ENCODE measurements around the gene RAPGEF4. TPM values are rescaled to one million over a fixed set of nuclear protein-coding genes. Genes with fewer than 3 reads are reported as not detected.

Gene RAPGEF4
- total and polyA plus RNA-seq, 9 donors: 1.1 to 2.4 (median 1.5) TPM

DNA sequence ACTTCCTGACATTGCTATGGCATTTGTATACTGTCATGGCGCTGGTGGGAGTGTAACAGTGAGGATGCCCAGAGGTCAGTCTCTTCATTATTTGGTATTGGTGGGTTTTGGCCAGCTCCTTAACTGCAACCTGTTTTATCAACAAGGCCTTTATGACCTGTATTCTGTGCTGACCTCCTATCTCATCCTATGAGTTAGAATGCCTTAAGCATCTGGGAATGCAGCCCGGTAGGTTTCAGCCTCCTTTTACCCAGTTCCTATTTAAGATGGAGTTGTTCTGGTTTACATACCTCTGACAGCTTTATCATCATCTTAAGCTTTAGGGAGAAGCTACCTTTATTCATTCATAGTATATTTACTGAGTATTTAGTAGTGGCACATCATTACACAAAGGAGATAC lies 103.8 kb downstream of the RAPGEF4 start:
- DNase-seq: no peak
- Histone ChIP-seq H3K9me3 (replicated peaks; ENCODE audit: control insufficient read depth, low read depth, low read length) (no peaks in the 10 kb centered on the region), H3K27me3 (ENCODE audit: control insufficient read depth, insufficient read depth, low read length) (no peaks in the 10 kb centered on the region), H3K4me1 (ENCODE audit: control insufficient read depth, insufficient read depth, low read length) (no peaks in the 10 kb centered on the region), H3K4me3 (ENCODE audit: low read length) (no peak overlapping the region), H3K27ac (ENCODE audit: low read length) (no peak overlapping the region), H3K36me3 (ENCODE audit: control insufficient read depth, insufficient read depth, low read length) (no peaks in the 10 kb centered on the region)
- no CpG with 5 or more reads among the region's 2 CpGs for WGBS (ENCODE audit: insufficient coverage)

DNA sequence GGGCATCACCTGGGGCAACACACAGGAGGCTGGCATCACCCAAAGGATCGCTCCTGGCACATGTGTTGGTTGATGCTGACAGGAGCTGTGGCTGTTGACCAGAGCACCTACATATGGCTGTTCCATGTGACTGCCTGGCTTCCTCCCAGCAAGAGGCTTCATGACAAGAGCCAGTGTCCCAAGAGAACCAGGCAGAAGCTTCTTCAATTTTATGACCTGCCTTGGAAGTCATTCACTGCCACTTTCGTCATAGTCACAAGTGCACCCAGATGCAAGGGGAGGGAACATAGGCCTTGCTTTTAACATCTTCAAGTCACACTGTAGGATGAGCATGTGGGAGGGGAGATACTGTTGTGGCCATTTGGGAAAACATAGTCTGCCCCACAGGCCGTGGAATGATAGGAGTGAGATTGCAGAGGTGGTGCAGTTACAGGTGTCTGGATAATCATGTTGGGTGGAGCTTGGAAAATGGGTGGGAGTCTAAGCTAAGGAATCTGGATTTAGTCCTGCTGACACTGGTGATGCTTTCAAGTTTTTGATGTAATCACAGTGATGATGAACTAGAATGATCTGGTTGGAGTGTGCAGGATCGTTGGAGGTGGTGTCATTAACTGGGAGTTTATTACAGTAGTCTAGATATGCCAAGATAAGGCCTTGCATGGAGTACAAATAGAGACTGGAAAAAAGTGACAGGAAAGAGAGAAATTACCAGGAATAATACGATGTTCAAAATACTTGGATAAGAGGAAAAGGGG lies 107.0 kb downstream of the RAPGEF4 start:
- Histone ChIP-seq H3K4me3 (ENCODE audit: low read length) (no peak overlapping the region), H3K27ac (ENCODE audit: low read length) (no peak overlapping the region), H3K36me3 (ENCODE audit: control insufficient read depth, insufficient read depth, low read length) (no peaks in the 10 kb centered on the region), H3K4me1 (ENCODE audit: control insufficient read depth, insufficient read depth, low read length) (no peaks in the 10 kb centered on the region), H3K9me3 (replicated peaks; ENCODE audit: control insufficient read depth, low read depth, low read length) (no peaks in the 10 kb centered on the region), H3K27me3 (ENCODE audit: control insufficient read depth, insufficient read depth, low read length) (no peaks in the 10 kb centered on the region)
- no peak for DNase-seq
- 65% methylated on average over 3 of the region's 5 CpGs for WGBS (ENCODE audit: insufficient coverage)

DNA sequence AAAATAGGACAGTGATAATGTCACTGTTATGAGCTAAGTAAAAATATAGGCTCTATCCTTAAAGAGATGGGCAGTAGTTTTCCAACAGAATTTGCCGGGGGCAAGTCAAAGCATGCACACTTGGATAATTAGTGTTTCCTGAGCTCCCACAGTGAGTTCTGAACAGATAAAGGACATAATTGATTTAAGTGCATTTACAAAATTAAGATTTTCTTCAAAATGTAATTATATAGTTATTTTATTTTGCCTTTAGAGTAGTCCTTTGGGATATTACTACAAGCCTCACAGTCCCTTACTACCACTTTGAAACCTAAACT lies 107.6 kb downstream of the RAPGEF4 start:
- no peaks in the 10 kb centered on the region for H3K36me3 ChIP-seq (ENCODE audit: control insufficient read depth, insufficient read depth, low read length)
- no peak overlapping the region for H3K27ac ChIP-seq (ENCODE audit: low read length)
- WGBS (ENCODE audit: insufficient coverage): no CpG with 5 or more reads among the region's 1 CpG
- no peaks in the 10 kb centered on the region for H3K9me3 ChIP-seq (replicated peaks; ENCODE audit: control insufficient read depth, low read depth, low read length)
- no peak for DNase-seq
- H3K4me1 ChIP-seq (ENCODE audit: control insufficient read depth, insufficient read depth, low read length): no peaks in the 10 kb centered on the region
- H3K4me3 ChIP-seq (ENCODE audit: low read length): no peak overlapping the region
- no peaks in the 10 kb centered on the region for H3K27me3 ChIP-seq (ENCODE audit: control insufficient read depth, insufficient read depth, low read length)

DNA sequence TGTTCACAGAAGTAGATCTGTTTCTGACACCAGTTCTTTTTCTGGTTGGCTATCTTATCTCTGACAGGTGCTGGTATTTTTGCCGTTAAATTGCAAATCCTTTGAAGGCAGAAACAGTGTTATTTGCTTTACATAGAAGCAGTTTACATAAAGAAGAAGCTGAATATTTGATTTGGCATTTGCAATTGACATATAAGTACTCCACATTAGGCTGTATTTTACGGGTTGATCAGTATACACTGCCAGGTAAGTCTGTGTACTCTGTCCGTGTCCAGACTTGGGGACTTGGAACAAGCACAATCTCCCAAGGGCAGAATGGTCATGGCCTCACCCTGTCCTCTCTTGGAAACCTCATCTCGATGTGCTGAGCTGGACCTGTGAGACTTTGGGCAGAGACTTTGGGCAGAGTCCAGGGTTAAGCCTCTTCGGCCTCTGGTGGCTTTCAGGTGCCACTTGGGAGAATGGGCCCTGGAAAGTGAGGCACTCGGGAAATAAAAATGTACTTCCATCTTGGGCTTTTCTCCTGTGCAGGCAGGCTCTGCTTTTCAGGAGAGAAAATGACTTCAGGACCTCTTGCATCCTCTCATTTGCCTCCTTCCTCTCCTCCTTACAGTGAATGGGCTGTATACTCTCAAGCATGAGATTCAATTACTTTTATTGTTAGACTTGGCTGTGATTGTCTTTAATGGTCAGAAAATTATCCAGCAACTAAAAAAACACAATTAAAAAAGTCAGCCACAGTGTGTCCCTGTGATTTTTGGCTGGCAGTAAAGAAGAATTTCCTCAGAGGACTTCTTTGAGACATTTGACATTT lies 108.5 kb downstream of the RAPGEF4 start:
- H3K27ac ChIP-seq (ENCODE audit: low read length): no peak overlapping the region
- no peaks in the 10 kb centered on the region for H3K4me1 ChIP-seq (ENCODE audit: control insufficient read depth, insufficient read depth, low read length)
- H3K9me3 ChIP-seq (replicated peaks; ENCODE audit: control insufficient read depth, low read depth, low read length): no peaks in the 10 kb centered on the region
- no peaks in the 10 kb centered on the region for H3K27me3 ChIP-seq (ENCODE audit: control insufficient read depth, insufficient read depth, low read length)
- H3K36me3 ChIP-seq (ENCODE audit: control insufficient read depth, insufficient read depth, low read length): no peaks in the 10 kb centered on the region
- 65% methylated on average over 3 of the region's 6 CpGs for WGBS (ENCODE audit: insufficient coverage)
- H3K4me3 ChIP-seq (ENCODE audit: low read length): no peak overlapping the region
- DNase-seq: no peak

DNA sequence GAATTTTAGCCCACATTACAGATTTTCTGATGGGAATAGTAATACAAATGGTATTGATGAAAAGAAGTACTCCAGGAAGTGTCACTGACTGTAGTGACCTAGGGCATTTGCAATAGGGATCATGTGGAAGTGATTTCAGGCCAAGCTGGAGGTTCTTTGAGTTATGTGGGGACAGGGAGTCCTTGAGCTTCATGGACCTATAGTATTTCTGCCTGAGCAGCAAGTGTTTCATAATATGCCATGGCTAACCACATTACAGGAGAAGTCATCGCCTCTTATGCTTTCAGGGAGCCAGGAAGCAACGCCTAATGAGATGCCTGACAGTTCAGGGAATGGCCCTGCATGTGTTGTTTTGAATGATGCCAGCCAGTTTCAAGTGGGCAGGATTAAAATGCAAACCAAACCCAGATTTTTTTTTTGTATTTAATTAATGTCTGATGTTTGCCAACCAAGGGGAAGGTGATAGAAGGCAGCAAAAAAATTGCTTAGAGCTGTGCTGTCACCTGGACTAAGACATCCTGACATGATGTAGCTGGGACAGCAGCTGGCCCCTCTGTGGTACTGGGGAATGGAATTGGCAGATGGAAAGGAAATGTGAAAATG lies 109.5 kb downstream of the RAPGEF4 start:
- 80% methylated on average over 1 of the region's 2 CpGs for WGBS (ENCODE audit: insufficient coverage)
- no peaks in the 10 kb centered on the region for H3K4me1 ChIP-seq (ENCODE audit: control insufficient read depth, insufficient read depth, low read length)
- H3K9me3 ChIP-seq (replicated peaks; ENCODE audit: control insufficient read depth, low read depth, low read length): no peaks in the 10 kb centered on the region
- no peak for DNase-seq
- H3K4me3 ChIP-seq (ENCODE audit: low read length): no peak overlapping the region
- no peak overlapping the region for H3K27ac ChIP-seq (ENCODE audit: low read length)
- H3K36me3 ChIP-seq (ENCODE audit: control insufficient read depth, insufficient read depth, low read length): no peaks in the 10 kb centered on the region
- no peaks in the 10 kb centered on the region for H3K27me3 ChIP-seq (ENCODE audit: control insufficient read depth, insufficient read depth, low read length)

DNA sequence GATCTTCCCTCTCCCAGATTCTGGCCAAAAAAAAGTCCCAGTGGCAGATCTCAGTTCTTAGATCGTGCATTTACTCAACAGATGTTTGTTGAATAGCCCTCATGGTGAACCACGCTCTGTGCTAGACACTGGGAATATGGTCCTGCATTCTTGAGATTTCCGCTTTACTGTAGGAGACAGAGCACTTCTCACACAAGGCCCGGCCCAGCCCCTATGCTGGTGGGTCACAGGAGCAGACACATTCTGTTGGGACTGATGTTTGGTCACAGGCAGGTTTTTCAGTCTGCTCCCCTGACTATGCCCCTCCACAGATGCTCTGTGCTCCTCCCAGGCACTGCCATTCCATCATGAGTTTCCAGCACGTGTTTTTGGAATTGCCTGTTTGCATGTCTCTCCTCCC lies 110.9 kb downstream of the RAPGEF4 start:
- no peaks in the 10 kb centered on the region for H3K4me1 ChIP-seq (ENCODE audit: control insufficient read depth, insufficient read depth, low read length)

DNA sequence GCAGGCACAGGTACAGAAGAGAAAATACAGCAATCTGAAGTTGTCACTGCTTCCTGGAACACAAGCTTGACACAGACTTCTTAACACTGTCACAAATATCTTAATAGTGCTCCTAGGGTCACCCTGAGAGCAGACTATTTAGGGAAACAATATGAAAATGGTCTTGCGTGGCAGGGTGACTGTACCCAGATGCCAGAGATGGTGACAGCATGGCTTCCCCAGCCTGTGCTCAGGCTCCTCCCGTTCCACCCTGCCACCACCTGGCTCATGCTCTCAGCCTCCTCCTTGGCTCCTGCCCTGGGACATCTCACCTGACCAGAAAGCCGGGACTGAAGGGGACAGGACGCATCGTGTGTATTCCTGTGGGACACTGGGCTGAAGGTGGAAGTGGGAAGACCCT lies 111.5 kb downstream of the RAPGEF4 start:
- H3K27ac ChIP-seq (ENCODE audit: low read length): no peak overlapping the region
- no peak overlapping the region for H3K4me3 ChIP-seq (ENCODE audit: low read length)
- 90% methylated on average over 4 of the region's 5 CpGs for WGBS (ENCODE audit: insufficient coverage)
- no peaks in the 10 kb centered on the region for H3K4me1 ChIP-seq (ENCODE audit: control insufficient read depth, insufficient read depth, low read length)
- no peak for DNase-seq
- H3K9me3 ChIP-seq (replicated peaks; ENCODE audit: control insufficient read depth, low read depth, low read length): no peaks in the 10 kb centered on the region
- no peaks in the 10 kb centered on the region for H3K36me3 ChIP-seq (ENCODE audit: control insufficient read depth, insufficient read depth, low read length)
- no peaks in the 10 kb centered on the region for H3K27me3 ChIP-seq (ENCODE audit: control insufficient read depth, insufficient read depth, low read length)

More for the DNA sequence above, 110.9 kb downstream of the RAPGEF4 start:
- no peaks in the 10 kb centered on the region for H3K36me3 ChIP-seq (ENCODE audit: control insufficient read depth, insufficient read depth, low read length)
- no peak for DNase-seq
- H3K27me3 ChIP-seq (ENCODE audit: control insufficient read depth, insufficient read depth, low read length): no peaks in the 10 kb centered on the region
- H3K9me3 ChIP-seq (replicated peaks; ENCODE audit: control insufficient read depth, low read depth, low read length): no peaks in the 10 kb centered on the region
- no peak overlapping the region for H3K4me3 ChIP-seq (ENCODE audit: low read length)
- no peak overlapping the region for H3K27ac ChIP-seq (ENCODE audit: low read length)
- 95% methylated on average over 3 of the region's 5 CpGs for WGBS (ENCODE audit: insufficient coverage)

DNA sequence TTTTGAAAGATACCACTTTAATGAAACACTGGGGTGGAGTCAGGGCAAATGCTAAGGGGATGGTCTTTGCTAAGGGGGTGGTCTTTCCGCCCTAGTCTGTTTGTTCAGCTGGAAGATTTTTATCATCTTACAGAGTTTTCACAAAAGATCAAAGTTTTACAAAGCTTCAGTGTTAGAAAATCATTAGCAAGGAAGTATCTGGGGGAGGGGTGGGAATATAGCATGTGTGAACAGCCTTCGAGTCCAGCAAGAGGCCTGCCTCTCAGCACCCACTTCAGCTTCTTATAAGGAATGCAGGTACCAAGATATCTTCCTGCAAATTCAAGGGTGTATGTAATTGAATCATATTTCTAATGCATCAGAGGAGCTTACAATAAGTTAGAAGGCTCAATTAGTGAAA lies 112.9 kb downstream of the RAPGEF4 start:
- H3K27me3 ChIP-seq (ENCODE audit: control insufficient read depth, insufficient read depth, low read length): no peaks in the 10 kb centered on the region
- no peaks in the 10 kb centered on the region for H3K9me3 ChIP-seq (replicated peaks; ENCODE audit: control insufficient read depth, low read depth, low read length)
- H3K27ac ChIP-seq (ENCODE audit: low read length): no peak overlapping the region
- H3K36me3 ChIP-seq (ENCODE audit: control insufficient read depth, insufficient read depth, low read length): no peaks in the 10 kb centered on the region
- WGBS (ENCODE audit: insufficient coverage): no CpG with 5 or more reads among the region's 2 CpGs
- no peak overlapping the region for H3K4me3 ChIP-seq (ENCODE audit: low read length)
- no peak for DNase-seq
- H3K4me1 ChIP-seq (ENCODE audit: control insufficient read depth, insufficient read depth, low read length): no peaks in the 10 kb centered on the region

DNA sequence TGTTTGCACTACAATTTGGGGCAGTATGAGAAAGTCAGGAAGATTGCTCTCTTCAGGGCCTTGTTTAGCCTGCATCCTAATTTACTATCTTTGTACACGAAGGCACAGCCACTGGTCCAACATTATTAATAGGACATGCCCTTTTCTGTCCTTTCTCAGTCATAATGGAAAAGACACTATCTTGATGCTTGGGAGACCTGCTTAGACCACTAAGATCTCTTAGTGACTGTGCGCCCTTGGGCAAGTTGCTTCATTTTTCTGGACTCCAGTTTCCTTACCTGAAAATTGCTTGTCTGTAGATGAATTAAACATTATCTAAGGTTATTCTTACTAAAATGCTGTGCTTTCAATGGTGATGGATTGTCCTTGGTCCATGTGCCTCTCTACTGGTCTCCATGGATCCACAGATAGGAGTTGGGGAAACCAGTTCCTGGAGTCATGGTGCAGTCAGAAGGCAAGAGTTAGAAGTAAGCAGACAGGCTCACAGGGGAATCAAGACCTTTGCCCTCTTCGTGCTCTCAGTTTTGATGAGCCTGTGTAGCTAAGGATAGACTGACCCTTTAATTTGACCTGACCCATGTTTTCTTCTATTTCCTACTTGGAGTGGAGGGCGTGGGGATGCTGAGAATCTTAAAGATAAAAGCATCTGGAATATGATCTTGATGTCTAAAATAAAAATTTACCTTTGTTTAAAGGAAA lies 114.0 kb downstream of the RAPGEF4 start:
- DNase-seq: no peak
- H3K27ac ChIP-seq (ENCODE audit: low read length): no peak overlapping the region
- H3K36me3 ChIP-seq (ENCODE audit: control insufficient read depth, insufficient read depth, low read length): no peaks in the 10 kb centered on the region
- no peaks in the 10 kb centered on the region for H3K4me1 ChIP-seq (ENCODE audit: control insufficient read depth, insufficient read depth, low read length)
- H3K4me3 ChIP-seq (ENCODE audit: low read length): no peak overlapping the region
- WGBS (ENCODE audit: insufficient coverage): 29% methylated on average over 1 of the region's 4 CpGs
- no peaks in the 10 kb centered on the region for H3K9me3 ChIP-seq (replicated peaks; ENCODE audit: control insufficient read depth, low read depth, low read length)
- H3K27me3 ChIP-seq (ENCODE audit: control insufficient read depth, insufficient read depth, low read length): no peaks in the 10 kb centered on the region

DNA sequence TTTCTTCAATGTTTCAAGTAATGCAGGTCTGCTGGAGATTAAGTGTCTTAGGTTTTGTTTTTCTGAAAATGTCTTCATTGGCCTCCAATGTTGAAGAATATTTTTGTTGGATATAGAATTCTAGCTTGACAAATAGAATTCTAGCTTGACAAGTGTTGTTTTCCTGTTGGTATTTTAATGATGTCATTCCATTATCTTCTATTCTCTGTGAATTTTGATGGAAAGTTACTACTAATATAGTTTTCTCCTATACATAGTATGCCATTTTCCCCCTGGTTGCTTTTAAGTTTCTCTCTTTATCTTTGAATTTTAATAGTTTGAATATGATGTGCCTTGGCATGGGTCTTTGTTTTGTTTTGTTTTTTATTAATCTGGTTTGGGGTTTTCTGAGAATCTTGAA lies 119.9 kb downstream of the RAPGEF4 start:
- Histone ChIP-seq H3K27me3 (ENCODE audit: control insufficient read depth, insufficient read depth, low read length) (no peaks in the 10 kb centered on the region), H3K4me1 (ENCODE audit: control insufficient read depth, insufficient read depth, low read length) (no peaks in the 10 kb centered on the region), H3K36me3 (ENCODE audit: control insufficient read depth, insufficient read depth, low read length) (no peaks in the 10 kb centered on the region), H3K9me3 (replicated peaks; ENCODE audit: control insufficient read depth, low read depth, low read length) (no peaks in the 10 kb centered on the region), H3K4me3 (ENCODE audit: low read length) (no peak overlapping the region), H3K27ac (ENCODE audit: low read length) (no peak overlapping the region)
- DNase-seq: no peak

Data from muscle of leg (tissue), 11 donors.